HG02763 (cell line): ENCODE results near the gene C16orf92.

ENCODE experiments used
- ATAC-seq: cut with Tn5 transposase; IDR thresholded peaks from one replicate; pipeline ENCODE4 v1.9.1; 2021; ENCODE audit warnings: mild to moderate bottlenecking, moderate library complexity; ENCODE audit not compliant: unreplicated experiment

The C16orf92 gene

DNA sequence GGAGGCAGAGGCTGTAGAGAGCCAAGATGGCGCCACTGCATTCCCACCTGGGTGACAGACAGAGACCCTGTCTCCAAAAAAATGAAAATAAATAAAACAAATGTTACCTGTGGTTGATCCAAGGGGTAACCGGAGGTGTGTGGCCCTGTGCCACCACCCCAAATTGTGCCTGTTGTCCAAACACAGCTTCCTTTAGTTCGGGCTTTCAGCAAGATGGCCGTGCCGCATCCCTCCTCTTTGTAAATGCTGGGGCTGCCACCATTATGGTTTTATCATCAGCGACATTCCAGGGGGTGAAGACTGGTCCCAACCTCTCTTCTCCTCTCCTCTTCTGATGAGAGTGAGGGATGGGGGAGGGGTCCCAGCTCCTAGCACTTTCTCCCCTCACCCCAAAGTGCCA, at the start of gene C16orf92:
TSS of gene C16orf92 (plus strand) at position 312 of the 400 bp plus-strand sequence. CDS start 143 bp downstream, outside the sequence.
- ATAC-seq = no peak

- ATAC-seq = peak; percentile 92
Observed at GRCh38 chr16:29973384-29974246, 49.4 kb upstream of the C16orf92 start, which contains the start of gene TAOK2. Gene TAOK2, plus strand, starts transcription at chr16:29973868. Its CDS starts 3,905 bp downstream, at chr16:29977773.

GRCh38 chr16:29974291-29975133, 48.5 kb upstream of the C16orf92 start:
- ATAC-seq = no peak

GRCh38 chr16:29975134-29975538, 47.9 kb upstream of the C16orf92 start:
- ATAC-seq = no peak

DNA sequence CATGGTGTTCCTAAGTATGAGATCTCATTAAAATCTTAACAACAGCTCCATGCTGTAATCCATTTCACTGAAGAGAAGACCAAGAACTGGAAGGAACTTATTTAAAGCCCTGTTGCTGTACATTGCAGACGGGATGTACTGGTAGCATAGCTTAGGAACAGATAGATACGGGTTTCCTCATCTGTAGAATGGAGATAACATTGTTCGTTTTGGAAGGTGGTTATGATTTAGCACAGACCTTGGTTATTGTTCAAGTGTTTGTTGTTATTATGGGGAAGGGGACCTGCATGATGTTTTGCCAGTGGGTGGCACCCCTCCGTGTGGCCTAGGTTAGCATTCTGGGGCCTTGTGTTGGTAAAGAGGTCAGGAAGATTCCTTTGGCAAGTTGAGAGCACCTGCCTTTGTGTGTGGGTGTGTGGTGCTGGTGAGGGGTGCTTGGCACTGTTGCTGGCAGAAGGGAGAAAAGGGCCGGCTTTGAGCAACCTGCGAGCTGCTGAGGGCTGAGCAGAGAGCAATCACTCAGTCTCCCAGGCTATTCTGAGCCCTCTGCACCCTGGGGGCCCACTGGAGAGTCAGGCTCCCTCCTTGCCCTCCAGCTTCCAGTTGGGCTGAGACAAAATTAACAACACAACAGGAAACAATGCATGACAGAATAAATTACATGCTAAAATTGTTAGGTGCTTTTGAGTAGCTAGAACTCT, 47.0 kb upstream of the C16orf92 start:
- no peak for ATAC-seq

GRCh38 chr16:29977063-29977825, 45.8 kb upstream of the C16orf92 start:
- ATAC-seq = no peak

- no peak for ATAC-seq
Observed at GRCh38 chr16:29978081-29978480, 44.9 kb upstream of the C16orf92 start.

DNA sequence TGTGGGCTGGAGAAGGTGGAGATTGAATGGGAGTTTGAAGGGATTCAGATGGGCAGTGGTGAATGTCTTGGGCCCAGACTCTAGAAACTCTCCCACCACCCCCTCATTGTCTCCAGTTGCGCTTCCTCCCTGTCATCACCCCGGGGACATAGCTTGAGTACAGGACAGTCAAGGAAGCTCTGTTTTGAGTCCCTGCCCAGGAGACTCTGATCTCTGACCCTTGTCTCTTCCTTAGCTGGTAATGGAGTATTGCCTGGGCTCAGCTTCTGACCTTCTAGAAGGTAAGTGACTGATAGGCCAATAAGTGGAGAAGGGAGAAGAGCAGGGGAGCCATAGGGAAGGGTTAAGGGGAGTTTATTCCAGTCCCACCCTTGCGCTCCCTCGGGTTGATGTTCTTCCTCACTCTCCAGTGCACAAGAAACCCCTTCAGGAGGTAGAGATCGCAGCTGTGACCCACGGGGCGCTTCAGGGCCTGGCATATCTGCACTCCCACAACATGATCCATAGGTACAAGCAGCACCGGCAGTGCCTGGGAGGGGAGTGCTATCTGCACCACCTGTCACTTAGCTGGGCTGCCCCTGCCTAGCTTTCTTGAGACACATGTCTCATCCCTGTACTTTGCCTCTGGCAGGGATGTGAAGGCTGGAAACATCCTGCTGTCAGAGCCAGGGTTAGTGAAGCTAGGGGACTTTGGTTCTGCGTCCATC, 44.3 kb upstream of the C16orf92 start:
- ATAC-seq = no peak

DNA sequence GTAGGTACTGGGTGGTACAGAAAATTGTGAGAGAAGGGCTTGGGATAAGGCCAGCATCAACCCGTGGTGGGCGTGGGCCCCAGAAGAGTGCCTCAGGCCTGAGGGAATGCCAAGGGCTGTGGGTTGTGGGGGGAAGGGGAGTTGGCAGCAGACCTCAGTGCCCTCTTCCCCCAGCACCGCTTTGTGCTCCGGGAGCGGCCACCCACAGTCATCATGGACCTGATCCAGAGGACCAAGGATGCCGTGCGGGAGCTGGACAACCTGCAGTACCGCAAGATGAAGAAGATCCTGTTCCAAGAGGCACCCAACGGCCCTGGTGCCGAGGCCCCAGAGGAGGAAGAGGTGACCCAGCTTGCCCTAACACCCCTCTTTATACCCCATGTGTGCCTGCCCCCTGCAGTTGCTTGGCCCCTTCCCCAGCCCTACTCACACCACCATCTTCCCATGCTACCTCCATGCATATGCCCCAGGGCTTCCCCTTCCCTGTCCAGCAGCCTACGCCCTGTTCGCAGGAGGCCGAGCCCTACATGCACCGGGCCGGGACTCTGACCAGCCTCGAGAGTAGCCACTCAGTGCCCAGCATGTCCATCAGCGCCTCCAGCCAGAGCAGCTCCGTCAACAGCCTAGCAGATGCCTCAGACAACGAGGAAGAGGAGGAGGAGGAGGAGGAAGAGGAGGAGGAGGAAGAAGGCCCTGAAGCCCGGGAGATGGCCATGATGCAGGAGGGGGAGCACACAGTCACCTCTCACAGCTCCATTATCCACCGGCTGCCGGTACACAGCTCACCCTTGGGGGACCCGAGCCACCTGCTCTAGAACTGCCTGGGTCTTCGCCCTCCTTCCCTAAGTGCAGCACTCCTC, 40.2 kb upstream of the C16orf92 start:
- ATAC-seq = no peak

DNA sequence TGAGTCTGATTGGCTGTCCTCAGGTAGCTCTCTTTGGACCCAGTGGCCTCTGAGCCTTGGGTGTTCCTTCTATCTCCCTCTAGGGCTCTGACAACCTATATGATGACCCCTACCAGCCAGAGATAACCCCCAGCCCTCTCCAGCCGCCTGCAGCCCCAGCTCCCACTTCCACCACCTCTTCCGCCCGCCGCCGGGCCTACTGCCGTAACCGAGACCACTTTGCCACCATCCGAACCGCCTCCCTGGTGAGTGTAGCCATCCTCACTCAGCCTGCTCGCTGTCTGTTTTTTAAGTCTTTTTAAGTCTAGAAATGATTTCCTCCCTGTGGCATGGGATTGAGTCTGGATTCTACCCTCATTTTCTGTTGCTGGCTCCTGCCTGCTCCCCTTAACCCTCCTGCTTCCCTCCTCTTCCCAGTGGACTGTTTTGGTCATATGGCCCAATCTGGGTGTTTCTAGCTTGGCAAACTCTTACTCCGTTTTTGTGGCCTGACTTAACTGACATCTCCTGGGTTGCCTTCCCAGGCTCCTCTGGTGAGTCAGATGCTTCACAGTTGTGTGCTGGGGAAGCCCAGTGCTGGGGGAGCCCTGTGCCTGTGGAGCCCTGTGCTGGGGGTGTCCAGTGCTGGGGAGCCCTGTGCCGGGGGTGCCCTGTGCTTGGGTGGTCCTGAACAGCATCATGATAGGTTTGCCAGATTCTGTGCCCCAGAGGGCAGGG, 39.4 kb upstream of the C16orf92 start:
- ATAC-seq = no peak

- ATAC-seq = no peak
Observed at GRCh38 chr16:29984137-29984763, 38.7 kb upstream of the C16orf92 start.

DNA sequence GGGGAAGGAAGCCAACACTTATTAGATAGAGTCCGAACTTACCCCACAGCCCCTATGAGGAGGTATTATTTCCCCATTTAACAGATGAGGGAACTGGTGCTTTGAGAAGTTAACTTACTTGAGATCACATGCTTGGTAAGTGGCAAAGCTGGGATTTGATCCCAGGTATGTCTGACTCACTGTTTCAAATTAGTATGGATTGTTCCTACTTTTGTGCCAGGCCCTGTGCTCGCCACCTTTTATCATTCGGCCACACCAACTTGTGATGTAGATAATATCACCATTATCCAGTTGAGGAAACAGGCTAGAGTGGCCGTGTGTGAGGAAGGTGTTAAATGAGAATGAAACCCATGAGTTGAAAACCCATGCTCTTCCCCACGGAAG, 38.2 kb upstream of the C16orf92 start:
- ATAC-seq = no peak

DNA sequence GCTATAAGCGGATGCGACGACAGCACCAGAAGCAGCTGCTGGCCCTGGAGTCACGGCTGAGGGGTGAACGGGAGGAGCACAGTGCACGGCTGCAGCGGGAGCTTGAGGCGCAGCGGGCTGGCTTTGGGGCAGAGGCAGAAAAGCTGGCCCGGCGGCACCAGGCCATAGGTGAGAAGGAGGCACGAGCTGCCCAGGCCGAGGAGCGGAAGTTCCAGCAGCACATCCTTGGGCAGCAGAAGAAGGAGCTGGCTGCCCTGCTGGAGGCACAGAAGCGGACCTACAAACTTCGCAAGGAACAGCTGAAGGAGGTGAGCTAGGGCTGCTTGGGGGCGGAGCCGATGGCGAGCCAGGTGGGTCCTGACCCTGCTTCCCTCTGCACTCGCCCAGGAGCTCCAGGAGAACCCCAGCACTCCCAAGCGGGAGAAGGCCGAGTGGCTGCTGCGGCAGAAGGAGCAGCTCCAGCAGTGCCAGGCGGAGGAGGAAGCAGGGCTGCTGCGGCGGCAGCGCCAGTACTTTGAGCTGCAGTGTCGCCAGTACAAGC, 37.7 kb upstream of the C16orf92 start:
- ATAC-seq = no peak

DNA sequence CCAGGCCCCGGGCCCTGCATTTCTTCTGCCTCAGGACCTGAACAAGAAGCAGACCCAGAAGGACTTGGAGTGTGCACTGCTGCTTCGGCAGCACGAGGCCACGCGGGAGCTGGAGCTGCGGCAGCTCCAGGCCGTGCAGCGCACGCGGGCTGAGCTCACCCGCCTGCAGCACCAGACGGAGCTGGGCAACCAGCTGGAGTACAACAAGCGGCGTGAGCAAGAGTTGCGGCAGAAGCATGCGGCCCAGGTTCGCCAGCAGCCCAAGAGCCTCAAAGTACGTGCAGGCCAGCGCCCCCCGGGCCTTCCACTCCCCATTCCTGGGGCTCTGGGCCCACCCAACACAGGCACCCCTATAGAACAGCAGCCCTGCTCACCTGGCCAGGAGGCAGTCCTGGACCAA, 36.8 kb upstream of the C16orf92 start:
- ATAC-seq = no peak

DNA sequence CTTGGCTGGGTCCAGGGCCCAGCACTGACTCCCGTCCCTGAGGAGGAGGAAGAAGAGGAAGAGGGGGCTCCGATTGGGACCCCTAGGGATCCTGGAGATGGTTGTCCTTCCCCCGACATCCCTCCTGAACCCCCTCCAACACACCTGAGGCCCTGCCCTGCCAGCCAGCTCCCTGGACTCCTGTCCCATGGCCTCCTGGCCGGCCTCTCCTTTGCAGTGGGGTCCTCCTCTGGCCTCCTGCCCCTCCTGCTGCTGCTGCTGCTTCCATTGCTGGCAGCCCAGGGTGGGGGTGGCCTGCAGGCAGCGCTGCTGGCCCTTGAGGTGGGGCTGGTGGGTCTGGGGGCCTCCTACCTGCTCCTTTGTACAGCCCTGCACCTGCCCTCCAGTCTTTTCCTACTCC, 36.1 kb upstream of the C16orf92 start:
- ATAC-seq = no peak

DNA sequence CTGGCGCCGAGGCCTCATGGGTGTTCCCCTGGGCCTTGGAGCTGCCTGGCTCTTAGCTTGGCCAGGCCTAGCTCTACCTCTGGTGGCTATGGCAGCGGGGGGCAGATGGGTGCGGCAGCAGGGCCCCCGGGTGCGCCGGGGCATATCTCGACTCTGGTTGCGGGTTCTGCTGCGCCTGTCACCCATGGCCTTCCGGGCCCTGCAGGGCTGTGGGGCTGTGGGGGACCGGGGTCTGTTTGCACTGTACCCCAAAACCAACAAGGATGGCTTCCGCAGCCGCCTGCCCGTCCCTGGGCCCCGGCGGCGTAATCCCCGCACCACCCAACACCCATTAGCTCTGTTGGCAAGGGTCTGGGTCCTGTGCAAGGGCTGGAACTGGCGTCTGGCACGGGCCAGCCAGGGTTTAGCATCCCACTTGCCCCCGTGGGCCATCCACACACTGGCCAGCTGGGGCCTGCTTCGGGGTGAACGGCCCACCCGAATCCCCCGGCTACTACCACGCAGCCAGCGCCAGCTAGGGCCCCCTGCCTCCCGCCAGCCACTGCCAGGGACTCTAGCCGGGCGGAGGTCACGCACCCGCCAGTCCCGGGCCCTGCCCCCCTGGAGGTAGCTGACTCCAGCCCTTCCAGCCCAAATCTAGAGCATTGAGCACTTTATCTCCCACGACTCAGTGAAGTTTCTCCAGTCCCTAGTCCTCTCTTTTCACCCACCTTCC, 35.5 kb upstream of the C16orf92 start:
- no peak for ATAC-seq
